Stimulated activated CD4-positive, alpha-beta T cell treated with anti-CD3 and anti-CD28 coated beads, Interleukin-12 subunit alpha, Interleukin-12 subunit beta, amount 100 ng/mL, for 48 hours (primary cell): ENCODE data around the gene ADAMTSL4.
"Not testable (repeated sequence)": the region's sequence is repeated elsewhere in the genome, so short reads cannot be mapped to it uniquely, and the experiment has no call there.

Experiments used
- DNase-seq, 3 donors: peaks; one replicate each; pipeline ENCODE4 v3.0.0-alpha.2; 2020; ENCODE audit warnings: low read depth in 2 of 3, low spot score in 1 of 3

The ADAMTSL4 gene

GRCh38 chr1:150581437-150581836, 32.2 kb downstream of the ADAMTSL4 start:
- DNase-seq, result not testable (repeated sequence)

GRCh38 chr1:150581962-150582361, 32.8 kb downstream of the ADAMTSL4 start:
- not testable (repeated sequence) for DNase-seq

DNA sequence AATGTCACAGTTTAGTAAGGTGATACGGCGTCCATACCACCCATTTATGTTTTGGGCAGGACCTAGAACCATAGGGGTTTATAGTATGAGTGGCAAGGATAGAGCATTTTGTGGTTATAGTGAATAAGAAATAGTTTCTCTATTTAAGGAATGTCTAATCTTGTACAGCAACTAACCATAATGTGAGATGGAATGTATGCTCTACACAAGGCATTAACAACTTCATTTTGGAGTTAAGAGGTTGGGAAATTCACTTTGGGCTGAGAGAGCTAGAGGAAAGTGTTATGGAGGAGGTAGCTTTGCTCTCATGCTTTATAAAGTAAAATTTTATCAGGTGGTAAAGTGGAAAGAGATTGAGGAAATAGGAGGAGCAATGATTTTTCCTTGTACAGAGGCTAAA, 33.2 kb downstream of the ADAMTSL4 start:
- no peak for DNase-seq

GRCh38 chr1:150596095-150596892, 47.1 kb downstream of the ADAMTSL4 start:
- no peak for DNase-seq

DNA sequence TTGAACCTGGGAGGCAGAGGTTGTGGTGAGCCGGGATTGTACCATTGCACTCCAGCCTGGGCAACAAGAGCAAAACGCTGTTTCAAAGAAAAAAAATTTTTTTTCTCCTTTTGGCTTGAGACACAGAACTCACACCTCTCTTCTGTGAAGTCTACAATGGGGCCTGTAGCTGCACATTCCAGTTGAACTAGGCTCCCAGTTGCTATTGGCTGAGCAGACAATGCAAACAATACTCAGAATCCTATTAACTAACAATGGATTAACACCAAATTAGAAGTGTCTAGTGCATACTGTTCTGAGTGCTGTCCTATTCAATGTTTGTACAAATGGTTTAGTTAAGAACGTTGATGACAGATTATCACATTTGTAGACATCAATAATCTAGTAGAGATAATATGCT, 47.8 kb downstream of the ADAMTSL4 start:
- DNase-seq, result no peak

- DNase-seq, result not testable (repeated sequence)
Observed at GRCh38 chr1:150598346-150598745, 49.1 kb downstream of the ADAMTSL4 start.

- no peak for DNase-seq
Observed at GRCh38 chr1:150601540-150601939, 52.3 kb downstream of the ADAMTSL4 start.

- DNase-seq, result not testable (repeated sequence)
Observed at GRCh38 chr1:150602372-150602771, 53.2 kb downstream of the ADAMTSL4 start.

- no peak for DNase-seq
Observed at GRCh38 chr1:150603711-150604110, 54.5 kb downstream of the ADAMTSL4 start.

DNA sequence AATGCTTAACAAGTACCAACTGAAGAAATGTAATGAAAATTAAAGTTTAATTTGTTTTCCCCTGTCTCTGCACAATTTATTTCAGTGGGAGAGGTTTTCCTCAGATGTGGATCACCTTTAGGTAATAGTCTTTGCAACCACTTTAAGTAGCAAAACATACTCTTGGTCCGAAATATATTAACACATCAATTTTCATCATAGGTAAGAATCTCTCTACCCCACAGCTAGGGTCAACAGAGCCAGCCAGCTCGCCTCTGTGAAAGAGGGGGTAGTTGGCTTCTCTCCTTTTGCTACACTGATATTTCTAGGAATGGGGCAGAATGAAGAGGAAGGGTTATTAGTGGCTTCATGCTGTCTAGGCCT, 55.0 kb downstream of the ADAMTSL4 start:
- DNase-seq, result no peak

GRCh38 chr1:150605451-150605731, 56.2 kb downstream of the ADAMTSL4 start:
- not testable (repeated sequence) for DNase-seq

GRCh38 chr1:150606463-150607142, 57.4 kb downstream of the ADAMTSL4 start:
- DNase-seq, result no peak

DNA sequence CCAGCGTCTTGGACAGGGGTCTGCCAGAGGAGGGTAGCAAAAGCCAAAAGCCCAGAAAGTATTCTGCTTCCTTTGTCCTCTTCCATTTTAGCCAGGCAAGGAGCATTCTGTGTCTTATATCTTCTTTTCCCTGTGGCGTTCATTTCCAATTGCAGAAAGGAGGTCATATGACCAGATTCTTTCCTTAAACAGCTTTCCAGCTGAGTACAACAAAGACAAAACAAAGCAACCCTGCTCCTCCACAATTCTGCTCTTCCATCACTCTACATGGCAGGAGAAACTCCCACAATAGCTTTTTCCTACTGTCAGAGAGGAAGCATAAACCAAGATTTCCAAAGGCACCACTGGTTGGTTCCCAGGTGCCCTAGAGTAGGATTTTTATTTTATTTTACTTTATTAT, 60.5 kb downstream of the ADAMTSL4 start:
- no peak for DNase-seq
